ENCODE measurements around the gene TNFAIP1. TPM values are rescaled to one million over a fixed set of nuclear protein-coding genes. Genes with fewer than 3 reads are reported as not detected.

Gene TNFAIP1
- total and polyA plus RNA-seq, 2 of the 4 experiments (the other 2 are of a cell fraction): 49.1 to 62.9 TPM

- WGBS, 2 experiments (ENCODE audit: extremely low coverage in 2 of 2, insufficient read length in 1 of 2): 20% methylated on average over 1 of the region's 8 CpGs; no CpG with 5 or more reads in 1 of the 2 experiments
- DNase-seq: peak; percentile 45
- dilution Hi-C loops (cut with HindIII; ENCODE audit: low sequenced_read_pairs, unreplicated experiment): no loop called here
These were observed 34.6 kb downstream of the TNFAIP1 start, which contains the start of gene VTN for GRCh38 chr17:28370035-28370743. TSS of gene VTN (minus strand) at chr17:28370307. CDS start at chr17:28370203, 104 bp downstream.

More at GRCh38 chr17:28370035-28370743, 34.6 kb downstream of the TNFAIP1 start, which contains the start of gene VTN:
- no peak for TF ChIP-seq RAD21 (IDR thresholded peaks at IDR 0.05; ENCODE audit: low read length)
- TF ChIP-seq CEBPB (IDR thresholded peaks at IDR 0.05; ENCODE audit: low read depth, low read length): peak; percentile 74
- TF ChIP-seq MAZ (IDR thresholded peaks at IDR 0.05; ENCODE audit: borderline replicate concordance, low read depth, low read length): peak; percentile 40; the same call in 1 of the 2 replicates
- peaks cover 28% of the 10 kb centered on the region for H4K20me1 ChIP-seq (ENCODE audit: insufficient read depth, low read length)
- peak within 1 kb of the TSS; percentile 79 for H4K91ac ChIP-seq (ENCODE audit: insufficient read depth, low read depth, low read length)
- H4K5ac ChIP-seq (ENCODE audit: low read depth, low read length): peak within 1 kb of the TSS; percentile 40
- peak within 1 kb of the TSS; percentile 70 for H3K4me2 ChIP-seq (ENCODE audit: low read depth, low read length)
- peak; percentile 33 for ATAC-seq (ENCODE audit: low read depth)
- peak within 1 kb of the TSS; percentile 62 for H2BK120ac ChIP-seq (ENCODE audit: low read depth, low read length)
- H3K18ac ChIP-seq (ENCODE audit: low read depth, low read length): peak within 1 kb of the TSS; percentile 51; the same call in 1 of the 2 replicates
- peaks cover 5 to 27% of the 10 kb centered on the region in 2 experiments; a peak in 3 of 4 replicates for H3K79me1 ChIP-seq (ENCODE audit: low read depth in 1 of 2, low read length in 2 of 2)
- BruUV-seq (replicated peaks): no TSS peak
- H3K4ac ChIP-seq (ENCODE audit: low read depth, low read length): peak within 1 kb of the TSS; percentile 92
- intact Hi-C loops (cut with micrococcal nuclease) (no loop called here), in situ Hi-C loops (cut with MboI; ENCODE audit: low sequenced_read_pairs) (no loop called here)
- peak within 1 kb of the TSS; percentile 53 for H3K23ac ChIP-seq (ENCODE audit: low read depth, low read length)
- H3K36me3 ChIP-seq (ENCODE audit: control insufficient read depth, insufficient read depth, low read length): no peaks in the 10 kb centered on the region
- peak within 1 kb of the TSS; percentile 52; the same call in 1 of the 2 replicates for H3K56ac ChIP-seq (ENCODE audit: extremely low read depth, insufficient read depth, low read length)
- peak within 1 kb of the TSS; percentile 86 for H2AK5ac ChIP-seq (ENCODE audit: low read depth, low read length)
- H2BK5ac ChIP-seq (ENCODE audit: low read depth, low read length, poor library complexity, severe bottlenecking): peak within 1 kb of the TSS; percentile 51
- H3K27me3 ChIP-seq (ENCODE audit: control insufficient read depth, insufficient read depth, low read length): no peaks in the 10 kb centered on the region
- POLR2A ChIA-PET (ENCODE audit: unreplicated experiment): interaction anchor here (0.6 to 0.8 kb wide), 2 partner anchors 13 to 319 kb away, joined by 3 to 4 read pairs; partner anchors contain the start of gene POLDIP2
- H2BK20ac ChIP-seq (ENCODE audit: low read depth, low read length): peak within 1 kb of the TSS; percentile 73
- H3K9me3 ChIP-seq (ENCODE audit: control insufficient read depth, insufficient read depth, low read length): no peaks in the 10 kb centered on the region
- H3K4me1 ChIP-seq (ENCODE audit: control insufficient read depth, insufficient read depth, low read length): peaks cover 14% of the 10 kb centered on the region; the same call in 1 of the 2 replicates
- peaks cover 35% of the 10 kb centered on the region for H3K9me1 ChIP-seq (ENCODE audit: insufficient read depth, low read length)
- peak within 1 kb of the TSS; percentile 23; the same call in 2 of the 3 replicates for H2BK15ac ChIP-seq (ENCODE audit: low read depth, low read length)
- CTCF ChIA-PET: interaction anchor here (1.3 kb wide), 1 partner anchor 13 kb away, joined by 6 read pairs; the partner anchor contains the start of gene POLDIP2
- H2AFZ ChIP-seq (replicated peaks; ENCODE audit: low read length, poor library complexity): peak within 1 kb of the TSS; percentile 91
- H2AK9ac ChIP-seq (replicated peaks; ENCODE audit: low read depth, low read length, poor library complexity): peak within 1 kb of the TSS; percentile 93
- peak within 1 kb of the TSS; percentile 1; the same call in 1 of the 2 replicates for H3K4me3 ChIP-seq (ENCODE audit: insufficient read depth, low read depth, low read length)
- H3K9ac ChIP-seq (ENCODE audit: low read depth, low read length): peak within 1 kb of the TSS; percentile 47; the same call in 1 of the 2 replicates
- peak within 1 kb of the TSS; percentile 91 for H3K14ac ChIP-seq (replicated peaks; ENCODE audit: low read depth, low read length)
- H3K27ac ChIP-seq (ENCODE audit: insufficient read depth, low read length): peak within 1 kb of the TSS; percentile 93
- H4K8ac ChIP-seq (ENCODE audit: low read depth in 2 of 2, low read length in 2 of 2): peak within 1 kb of the TSS; percentile 29 to 97

Measured in IMR-90 (cell line).